Fibroblast of villous mesenchyme (primary cell): Measurements from ENCODE around the gene EIF2AK2. TPM values are rescaled to one million over a fixed set of nuclear protein-coding genes. Genes with fewer than 3 reads are reported as not detected.
"Not testable (repeated sequence)": the region's sequence is repeated elsewhere in the genome, so short reads cannot be mapped to it uniquely, and the experiment has no call there.

Source experiments
- DNase-seq: peaks from one replicate; pipeline ENCODE4 v3.0.0-alpha.2; 2010; ENCODE audit warnings: low read depth
- H3K4me3 ChIP-seq: 2 replicates; pipeline ENCODE4 v1.5.1; 2011; ENCODE audit warnings: low read depth, mild to moderate bottlenecking, low read length
- CTCF ChIP-seq: IDR thresholded peaks from 2 replicates; pipeline ENCODE4 v1.5.1; 2012; ENCODE audit warnings: low read depth, mild to moderate bottlenecking, low read length; ENCODE audit not compliant: insufficient read depth
- total RNA-seq: library from RNA; depleted of rRNA; stranded (reverse); fragments of >200 nt; gene quantifications from 2 replicates; pipeline ENCODE4 v1.2.3, GENCODE V29; 2012

Gene EIF2AK2
- total RNA-seq, 1 donor, result 48.4 TPM

DNA sequence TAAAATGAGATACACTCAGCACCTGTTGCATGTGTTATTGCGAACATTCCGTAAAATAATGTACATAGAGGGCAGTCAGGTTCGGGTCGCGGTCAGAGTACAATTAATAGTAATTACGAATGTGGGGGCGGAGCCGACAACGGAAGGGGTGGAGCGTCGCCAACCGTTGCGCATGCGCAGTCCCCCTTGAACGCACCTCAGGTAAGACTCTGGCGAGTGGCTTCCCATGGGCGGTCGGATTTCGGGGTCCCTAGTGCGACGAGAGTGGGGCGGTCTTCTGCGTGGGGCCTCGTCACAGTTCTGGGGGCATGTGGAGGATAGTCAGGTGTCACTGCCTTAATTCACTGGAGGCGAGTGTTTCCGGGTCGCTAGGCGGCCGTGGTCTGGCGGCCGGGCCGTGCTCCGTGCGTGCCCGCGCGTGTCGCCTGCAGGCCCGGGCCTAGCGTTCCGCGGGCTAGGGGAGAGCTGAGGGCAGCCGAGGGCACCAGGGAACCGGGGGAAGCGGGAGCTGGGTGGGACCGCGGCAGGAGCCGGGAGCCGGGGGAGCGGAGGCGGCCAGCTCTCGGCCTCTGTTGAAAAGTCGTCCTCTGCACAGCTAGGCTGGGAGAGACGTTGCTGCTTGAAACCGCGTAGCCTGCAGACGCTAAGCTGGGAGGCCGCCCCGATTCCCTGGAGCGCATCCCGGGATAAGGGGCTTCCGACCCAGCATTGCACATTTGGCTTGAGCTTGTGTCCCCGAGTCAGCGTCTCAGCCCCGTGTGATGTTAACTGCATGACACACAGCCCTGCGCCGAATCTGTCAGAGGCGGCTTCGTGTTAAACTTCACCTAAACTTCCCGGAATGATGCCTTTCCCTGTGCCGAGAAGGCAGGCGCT is 39.8 kb upstream of the EIF2AK2 start, which contains the start of gene CEBPZOS:
CEBPZOS (plus strand) TSS at position 177 of the 876 bp plus-strand sequence. CDS start 3,209 bp downstream, outside the sequence.
- H3K4me3 ChIP-seq, result peak within 1 kb of the TSS; percentile 91
- no peak for TF ChIP-seq CTCF
- DNase-seq, result peak; percentile 84

- not testable (repeated sequence) for DNase-seq
- H3K4me3 ChIP-seq, result peak overlapping the region; percentile 91
Measured at GRCh38 chr2:37195862-37196319, 39.1 kb upstream of the EIF2AK2 start.

GRCh38 chr2:37192551-37192950 is 35.8 kb upstream of the EIF2AK2 start:
- DNase-seq, result no peak

GRCh38 chr2:37191747-37192146 is 35.0 kb upstream of the EIF2AK2 start:
- TF ChIP-seq CTCF, result no peak
- no peak for DNase-seq

More at GRCh38 chr2:37192551-37192950, 35.8 kb upstream of the EIF2AK2 start:
- TF ChIP-seq CTCF, result no peak
- no peak overlapping the region for H3K4me3 ChIP-seq

GRCh38 chr2:37191253-37191652 is 34.5 kb upstream of the EIF2AK2 start:
- no peak for TF ChIP-seq CTCF
- no peak overlapping the region for H3K4me3 ChIP-seq
- no peak for DNase-seq

More at GRCh38 chr2:37191747-37192146, 35.0 kb upstream of the EIF2AK2 start:
- no peak overlapping the region for H3K4me3 ChIP-seq

DNA sequence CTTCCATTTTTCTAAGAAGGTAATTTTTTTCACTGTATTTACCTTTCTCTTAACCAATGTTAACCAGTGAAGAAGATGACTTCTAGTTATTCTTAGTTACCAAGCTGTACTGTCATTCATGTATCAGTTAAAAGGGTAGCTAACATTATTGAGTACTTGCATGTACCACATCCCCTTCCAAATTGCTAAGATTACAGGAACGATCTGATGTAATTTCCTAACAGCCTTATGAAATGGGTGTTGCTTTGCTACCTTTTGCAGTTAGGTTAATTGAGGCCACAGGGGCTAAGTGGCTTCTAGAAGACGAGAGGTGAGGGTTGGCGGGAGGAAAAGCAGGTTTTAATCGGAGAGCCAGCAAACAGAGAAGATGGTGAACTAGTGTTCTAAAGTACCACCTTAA is 33.5 kb upstream of the EIF2AK2 start:
- no peak for DNase-seq
- TF ChIP-seq CTCF, result no peak

DNA sequence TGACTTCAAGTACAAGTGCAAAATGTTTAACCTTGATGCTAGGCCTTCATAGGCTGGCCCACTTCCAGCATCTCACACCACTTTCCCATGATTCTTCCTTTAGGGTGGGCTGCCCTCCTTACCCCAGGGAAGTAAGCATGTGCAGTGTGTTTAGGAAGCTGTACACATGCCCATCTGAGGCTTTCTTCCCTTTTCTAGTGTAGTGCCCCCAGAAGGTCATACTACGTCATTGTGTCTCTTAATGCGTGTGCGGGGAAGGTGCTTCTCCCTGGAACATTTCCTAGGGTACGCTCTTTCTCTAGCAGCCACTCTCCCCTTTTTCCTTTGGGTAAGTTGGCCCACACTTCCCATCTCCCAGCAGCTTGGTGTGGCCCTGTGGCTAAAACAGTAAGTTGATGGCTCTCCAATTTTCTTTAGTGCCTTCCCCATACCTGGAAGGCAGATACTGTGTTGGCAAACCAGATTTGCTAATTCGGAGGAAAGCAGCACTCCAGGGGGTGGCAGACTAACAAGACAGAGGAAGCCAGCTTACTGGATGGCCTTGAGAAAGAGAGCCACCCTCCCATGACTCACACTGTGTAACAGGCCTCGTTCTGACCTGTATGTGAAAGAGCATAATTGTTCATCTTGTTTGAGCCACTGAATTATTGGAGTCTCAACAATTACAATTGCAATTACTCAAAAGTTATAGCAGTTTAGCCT is 32.8 kb upstream of the EIF2AK2 start:
- no peak for TF ChIP-seq CTCF
- DNase-seq, result peak; percentile 69
- no peak overlapping the region for H3K4me3 ChIP-seq

More for the DNA sequence above, 33.5 kb upstream of the EIF2AK2 start:
- H3K4me3 ChIP-seq, result no peak overlapping the region
